Immature natural killer cell (primary cell): ENCODE measurements around the gene AK5. TPM values are rescaled to one million over a fixed set of nuclear protein-coding genes. Genes with fewer than 3 reads are reported as not detected.
"Not testable (repeated sequence)": the region's sequence is repeated elsewhere in the genome, so short reads cannot be mapped to it uniquely, and the experiment has no call there.

Source experiments
- DNase-seq, 3 donors: peaks; one replicate each; pipeline ENCODE4 v3.0.0; 2022; ENCODE audit warnings: mixed read lengths in 1 of 3
- H3K27ac Mint-ChIP-seq, 6 donors: one replicate each; pipeline ENCODE4 v1.8.0; 2020; ENCODE audit warnings: mixed read lengths in 6 of 6, mild to moderate bottlenecking in 5 of 6, inconsistent platforms in 4 of 6, moderate library complexity in 3 of 6
- H3K27me3 Mint-ChIP-seq, 3 donors: one replicate each; pipeline ENCODE4 v1.8.0; 2020 to 2021; ENCODE audit warnings: low read depth in 3 of 3, mild to moderate bottlenecking in 3 of 3, mixed read lengths in 3 of 3, moderate library complexity in 3 of 3, inconsistent platforms in 1 of 3
- H3K36me3 Mint-ChIP-seq, 3 donors: one replicate each; pipeline ENCODE4 v1.8.0; 2020; ENCODE audit warnings: mixed read lengths in 3 of 3, inconsistent platforms in 2 of 3, mild to moderate bottlenecking in 2 of 3
- H3K4me1 Mint-ChIP-seq, 2 donors: one replicate each; pipeline ENCODE4 v1.8.0; 2020; ENCODE audit warnings: inconsistent platforms in 2 of 2, mild to moderate bottlenecking in 2 of 2, mixed read lengths in 2 of 2, moderate library complexity in 1 of 2
- H3K4me3 Mint-ChIP-seq, 5 donors: one replicate each; pipeline ENCODE4 v1.8.0; 2020; ENCODE audit warnings: mild to moderate bottlenecking in 5 of 5, mixed read lengths in 5 of 5, inconsistent platforms in 3 of 5, moderate library complexity in 3 of 5
- H3K9me3 Mint-ChIP-seq, 6 donors: one replicate each; pipeline ENCODE4 v1.8.0; 2020; ENCODE audit warnings: mild to moderate bottlenecking in 6 of 6, mixed read lengths in 6 of 6, inconsistent platforms in 4 of 6, moderate library complexity in 3 of 6
- polyA plus RNA-seq, 3 donors: library from polyadenylated mRNA; unstranded; fragments of 300-500 nt; fragmentation: Illumina TruSeq; gene quantifications; one replicate each; pipeline ENCODE4 v1.2.3, GENCODE V29; 2021

The AK5 gene
- polyA plus RNA-seq, 3 donors from 2014 or later = 6.3 to 18.8 (median 13.6) TPM

GRCh38 chr1:77514921-77515776 lies 233.3 kb downstream of the AK5 start:
- Mint-ChIP-seq H3K9me3 (no peaks in the 10 kb centered on the region), H3K4me3 (peak overlapping the region in 2 of 5 donors; percentile 8 to 25), H3K27ac (peak overlapping the region in 2 of 6 donors; percentile 8 to 32), H3K27me3 (peaks cover 0 to 5% (median 0%) of the 10 kb centered on the region in 3 donors), H3K36me3 (peaks cover 0 to 10% (median 6%) of the 10 kb centered on the region in 3 donors), H3K4me1 (peaks cover 0 to 8% of the 10 kb centered on the region in 2 donors)
- DNase-seq = no peak

DNA sequence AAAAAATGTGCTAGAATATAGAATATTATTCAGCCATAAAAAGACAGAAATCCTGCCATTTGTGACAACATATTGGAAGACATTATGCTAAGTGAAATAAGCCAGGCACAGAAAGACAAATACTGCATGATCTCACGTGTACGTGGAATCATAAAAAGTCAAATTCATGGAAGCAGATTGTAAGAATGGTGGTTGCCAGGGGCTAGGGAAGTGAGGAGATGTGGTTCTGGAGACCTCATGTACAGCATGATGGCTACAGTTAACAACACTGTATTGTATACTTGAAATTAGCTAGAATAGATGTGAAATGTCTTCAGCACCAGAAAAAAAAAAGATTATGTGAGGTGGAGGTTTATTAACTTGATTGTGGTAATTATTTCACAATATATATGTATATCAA lies 234.3 kb downstream of the AK5 start:
- peaks cover 0 to 5% (median 3%) of the 10 kb centered on the region in 3 donors for H3K27me3 Mint-ChIP-seq

GRCh38 chr1:77524038-77524437 lies 242.2 kb downstream of the AK5 start:
- no peak for DNase-seq
- Mint-ChIP-seq H3K4me3 (peak overlapping the region in 3 of 5 donors; percentile 39 to 57 (median 52)), H3K9me3 (peaks cover 0 to 5% (median 0%) of the 10 kb centered on the region in 6 donors), H3K27me3 (peaks cover 0 to 5% (median 0%) of the 10 kb centered on the region in 3 donors), H3K36me3 (peaks cover 4 to 22% (median 10%) of the 10 kb centered on the region in 3 donors), H3K27ac (peak overlapping the region in 3 of 6 donors; percentile 42 to 49 (median 42)), H3K4me1 (peaks cover 31 to 33% of the 10 kb centered on the region in 2 donors)

More for the DNA sequence above, 234.3 kb downstream of the AK5 start:
- peaks cover 0 to 5% (median 0%) of the 10 kb centered on the region in 6 donors for H3K9me3 Mint-ChIP-seq
- peak overlapping the region in 2 of 6 donors; percentile 8 to 20 for H3K27ac Mint-ChIP-seq
- H3K4me3 Mint-ChIP-seq = no peak overlapping the region
- no peak for DNase-seq
- peaks cover 6 to 13% (median 12%) of the 10 kb centered on the region in 3 donors for H3K36me3 Mint-ChIP-seq
- peaks cover 3 to 8% of the 10 kb centered on the region in 2 donors for H3K4me1 Mint-ChIP-seq

- not testable (repeated sequence) for H3K9me3 Mint-ChIP-seq, H3K27ac Mint-ChIP-seq, H3K4me3 Mint-ChIP-seq, DNase-seq, H3K27me3 Mint-ChIP-seq, H3K36me3 Mint-ChIP-seq
- peaks cover 15 to 19% of the 10 kb centered on the region in 2 donors for H3K4me1 Mint-ChIP-seq
Observed at GRCh38 chr1:77531149-77531548, 249.3 kb downstream of the AK5 start.

DNA sequence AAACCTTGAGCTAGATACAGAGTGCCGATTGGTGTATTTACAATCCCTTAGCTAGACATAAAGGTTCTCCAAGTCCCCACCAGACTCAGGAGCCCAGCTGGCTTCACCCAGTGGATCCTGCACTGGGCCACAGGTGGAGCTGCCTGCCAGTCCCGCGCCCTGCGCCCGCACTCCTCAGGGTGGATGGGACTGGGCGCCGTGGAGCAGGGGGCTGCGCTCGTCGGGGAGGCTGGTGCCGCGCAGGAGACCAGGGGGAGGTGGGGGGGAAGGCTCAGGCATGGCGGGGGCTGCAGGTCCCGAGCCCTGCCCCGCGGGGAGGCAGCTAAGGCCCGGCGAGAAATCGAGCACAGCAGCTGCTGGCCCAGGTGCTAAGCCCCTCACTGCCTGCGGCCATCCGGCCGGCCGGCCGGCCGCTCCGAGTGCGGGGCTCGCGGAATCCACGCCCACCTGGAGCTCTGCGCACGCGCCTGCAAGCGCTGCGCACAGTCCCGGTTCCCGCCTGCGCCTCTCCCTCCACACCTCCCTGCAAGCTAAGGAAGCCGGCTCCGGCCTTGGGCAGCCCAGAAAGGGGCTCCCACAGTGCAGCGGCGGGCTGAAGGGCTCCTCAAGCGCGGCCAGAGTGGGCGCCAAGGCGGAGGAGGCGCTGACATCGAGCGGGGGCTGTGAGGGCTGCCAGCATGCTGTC lies 249.9 kb downstream of the AK5 start:
- not testable (repeated sequence) for H3K4me3 Mint-ChIP-seq, DNase-seq, H3K27ac Mint-ChIP-seq, H3K9me3 Mint-ChIP-seq, H3K36me3 Mint-ChIP-seq, H3K27me3 Mint-ChIP-seq
- H3K4me1 Mint-ChIP-seq = peaks cover 13 to 16% of the 10 kb centered on the region in 2 donors

DNA sequence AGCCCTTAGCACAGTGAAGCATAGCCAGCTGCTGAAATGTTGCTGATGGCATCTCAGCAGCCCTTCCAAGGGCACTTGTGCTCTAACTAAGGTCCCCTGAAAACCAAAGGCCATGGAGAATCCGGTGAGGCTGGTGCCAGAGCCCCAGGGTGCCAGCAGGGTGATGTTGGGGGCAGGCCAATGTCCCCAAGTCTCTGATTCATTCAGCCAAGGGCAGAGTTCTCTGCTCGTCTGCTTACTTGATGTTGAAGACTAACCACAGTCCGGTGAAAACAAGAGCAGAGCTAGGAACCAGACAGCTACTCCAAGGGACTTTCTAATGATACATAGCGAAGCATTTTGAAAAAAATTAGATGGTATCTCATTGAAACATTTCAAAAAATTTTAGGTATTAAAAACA lies 250.8 kb downstream of the AK5 start:
- Mint-ChIP-seq H3K27ac (peak overlapping the region in 1 of 6 donors; percentile 40), H3K36me3 (peaks cover 0 to 5% (median 0%) of the 10 kb centered on the region in 3 donors), H3K4me1 (peaks cover 9% of the 10 kb centered on the region in 2 donors), H3K9me3 (peaks cover 0 to 2% (median 0%) of the 10 kb centered on the region in 6 donors), H3K27me3 (peaks cover 0 to 6% (median 2%) of the 10 kb centered on the region in 3 donors), H3K4me3 (no peak overlapping the region)
- no peak for DNase-seq

DNA sequence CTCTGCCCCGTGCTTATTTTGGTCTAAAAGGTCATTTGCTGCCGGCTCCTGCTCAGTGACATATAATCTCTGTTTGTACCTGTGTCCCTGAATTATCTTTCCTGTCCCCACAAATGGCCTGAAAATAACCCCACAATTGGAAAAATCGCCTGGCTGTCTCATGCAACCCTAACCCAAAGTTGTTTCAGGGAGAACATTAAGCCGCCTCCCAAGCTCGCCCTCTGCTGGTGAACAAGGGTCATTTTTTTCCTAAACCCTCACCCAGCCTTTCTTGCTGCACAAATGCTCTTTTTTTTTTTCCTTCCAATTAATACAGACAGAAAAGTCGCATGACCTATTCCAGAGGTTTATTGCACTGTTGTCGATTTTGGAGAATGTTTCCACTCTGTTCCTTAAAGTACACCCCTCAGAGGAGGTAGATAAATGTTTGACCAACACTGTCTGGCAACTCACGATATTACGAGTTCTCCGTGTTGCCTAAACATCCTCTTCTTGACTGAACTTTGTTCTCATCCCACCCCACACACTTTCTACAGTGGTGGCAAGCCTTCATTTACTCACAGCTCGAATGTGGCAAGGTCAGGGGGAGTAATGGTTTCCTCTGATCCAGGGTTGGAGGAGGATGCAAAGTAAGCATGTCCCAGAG lies 252.0 kb downstream of the AK5 start:
- H3K9me3 Mint-ChIP-seq = peaks cover 0 to 2% (median 0%) of the 10 kb centered on the region in 6 donors
- H3K4me3 Mint-ChIP-seq = peak overlapping the region; percentile 4 to 76 (median 65)
- peaks cover 0 to 6% (median 2%) of the 10 kb centered on the region in 3 donors for H3K27me3 Mint-ChIP-seq

GRCh38 chr1:77534456-77534855 lies 252.6 kb downstream of the AK5 start:
- peaks cover 10 to 11% of the 10 kb centered on the region in 2 donors for H3K4me1 Mint-ChIP-seq
- no peak overlapping the region for H3K27ac Mint-ChIP-seq
- H3K4me3 Mint-ChIP-seq = no peak overlapping the region
- H3K27me3 Mint-ChIP-seq = peaks cover 0 to 6% (median 2%) of the 10 kb centered on the region in 3 donors
- no peak for DNase-seq
- H3K9me3 Mint-ChIP-seq = peaks cover 0 to 2% (median 0%) of the 10 kb centered on the region in 6 donors
- H3K36me3 Mint-ChIP-seq = peaks cover 0 to 5% (median 0%) of the 10 kb centered on the region in 3 donors

More for the DNA sequence above, 252.0 kb downstream of the AK5 start:
- Mint-ChIP-seq H3K27ac (peak overlapping the region in 3 of 6 donors; percentile 54 to 79 (median 61)), H3K4me1 (peaks cover 9% of the 10 kb centered on the region in 2 donors), H3K36me3 (peaks cover 0 to 5% (median 0%) of the 10 kb centered on the region in 3 donors)
- peak; percentile 52 to 68 (median 64) for DNase-seq

DNA sequence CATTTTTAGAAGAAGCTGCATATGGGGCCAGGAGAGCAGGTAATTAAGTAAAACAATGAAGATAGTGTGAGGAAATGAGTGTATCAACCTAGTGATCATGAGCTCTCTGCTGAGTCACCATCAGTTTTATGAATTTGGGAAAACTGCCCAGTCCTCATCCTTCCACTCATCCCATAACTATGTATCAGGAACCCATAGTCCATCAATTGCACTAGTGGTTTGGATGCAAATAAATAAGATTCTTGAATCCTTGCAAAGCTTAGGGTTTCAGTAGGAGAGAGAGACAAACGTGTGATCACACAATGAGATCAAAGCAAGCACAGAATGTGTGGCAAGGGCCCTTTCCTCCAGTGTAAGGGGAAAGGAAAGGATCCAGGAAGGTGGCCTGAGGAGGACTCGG lies 255.0 kb downstream of the AK5 start:
- H3K27me3 Mint-ChIP-seq = peaks cover 0 to 5% (median 2%) of the 10 kb centered on the region in 3 donors
- no peak overlapping the region for H3K27ac Mint-ChIP-seq
- no peak overlapping the region for H3K4me3 Mint-ChIP-seq
- peaks cover 0 to 2% (median 0%) of the 10 kb centered on the region in 6 donors for H3K9me3 Mint-ChIP-seq
- H3K36me3 Mint-ChIP-seq = peaks cover 0 to 5% (median 0%) of the 10 kb centered on the region in 3 donors
- peaks cover 19 to 20% of the 10 kb centered on the region in 2 donors for H3K4me1 Mint-ChIP-seq
- DNase-seq = no peak

GRCh38 chr1:77538956-77539518 lies 257.2 kb downstream of the AK5 start:
- peaks cover 11 to 12% of the 10 kb centered on the region in 2 donors for H3K4me1 Mint-ChIP-seq
- H3K9me3 Mint-ChIP-seq = no peaks in the 10 kb centered on the region
- peaks cover 0 to 3% (median 0%) of the 10 kb centered on the region in 3 donors for H3K27me3 Mint-ChIP-seq
- no peaks in the 10 kb centered on the region for H3K36me3 Mint-ChIP-seq
- H3K4me3 Mint-ChIP-seq = no peak overlapping the region
- peak overlapping the region in 1 of 6 donors; percentile 8 for H3K27ac Mint-ChIP-seq
- DNase-seq = no peak

DNA sequence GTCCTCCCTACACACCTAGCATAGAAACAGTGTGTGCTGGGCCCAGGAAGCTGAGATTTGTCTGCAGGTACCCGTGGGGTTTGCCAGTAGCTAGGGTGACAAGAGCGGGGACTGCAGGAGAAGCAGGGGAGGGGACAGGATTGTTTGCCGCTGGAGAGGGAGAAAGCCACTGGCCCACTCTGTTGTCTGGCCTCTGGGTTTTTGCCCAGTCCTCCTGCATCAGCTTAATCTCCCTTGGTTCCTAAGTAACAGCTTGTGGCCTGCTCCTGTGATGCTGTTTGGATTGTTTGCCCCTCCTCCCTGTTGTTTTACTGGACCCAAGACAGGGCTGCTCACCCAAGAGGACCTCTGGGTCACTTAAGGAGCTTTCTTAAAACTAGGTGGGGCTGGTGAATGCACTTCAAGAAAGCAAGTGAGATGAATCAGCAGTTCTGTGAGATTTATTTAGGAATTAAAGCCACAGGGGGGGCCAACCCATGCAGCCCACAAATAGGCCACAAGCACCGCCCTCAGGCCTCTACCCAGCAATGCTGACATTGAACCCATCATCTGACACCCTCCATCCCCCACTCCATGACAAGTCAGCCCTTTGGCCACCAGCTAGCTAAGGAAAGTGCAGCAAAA lies 257.8 kb downstream of the AK5 start:
- no peaks in the 10 kb centered on the region for H3K36me3 Mint-ChIP-seq

GRCh38 chr1:77540501-77541161 lies 258.8 kb downstream of the AK5 start:
- Mint-ChIP-seq H3K4me1 (peaks cover 10% of the 10 kb centered on the region in 2 donors), H3K27me3 (peaks cover 0 to 3% (median 0%) of the 10 kb centered on the region in 3 donors), H3K27ac (no peak overlapping the region), H3K36me3 (no peaks in the 10 kb centered on the region), H3K4me3 (no peak overlapping the region), H3K9me3 (no peaks in the 10 kb centered on the region)
- DNase-seq = no peak

More for the DNA sequence above, 257.8 kb downstream of the AK5 start:
- Mint-ChIP-seq H3K9me3 (no peaks in the 10 kb centered on the region), H3K4me3 (no peak overlapping the region), H3K27ac (peak overlapping the region in 2 of 6 donors; percentile 8 to 19), H3K4me1 (peaks cover 10% of the 10 kb centered on the region in 2 donors), H3K27me3 (peaks cover 0 to 3% (median 0%) of the 10 kb centered on the region in 3 donors)
- DNase-seq = no peak
